Activated gamma-delta T cell treated with anti-CD3 and anti-CD28 coated beads, Interleukin-2, amount 50 U/mL, for 16 hours (primary cell): ENCODE results near the gene GPR89A.
"Not testable (repeated sequence)": the region's sequence is repeated elsewhere in the genome, so short reads cannot be mapped to it uniquely, and the experiment has no call there.

Experiments used
- DNase-seq: peaks from one replicate; pipeline ENCODE4 v3.0.0-alpha.2; 2020; ENCODE audit warnings: low read depth

Gene GPR89A

DNA sequence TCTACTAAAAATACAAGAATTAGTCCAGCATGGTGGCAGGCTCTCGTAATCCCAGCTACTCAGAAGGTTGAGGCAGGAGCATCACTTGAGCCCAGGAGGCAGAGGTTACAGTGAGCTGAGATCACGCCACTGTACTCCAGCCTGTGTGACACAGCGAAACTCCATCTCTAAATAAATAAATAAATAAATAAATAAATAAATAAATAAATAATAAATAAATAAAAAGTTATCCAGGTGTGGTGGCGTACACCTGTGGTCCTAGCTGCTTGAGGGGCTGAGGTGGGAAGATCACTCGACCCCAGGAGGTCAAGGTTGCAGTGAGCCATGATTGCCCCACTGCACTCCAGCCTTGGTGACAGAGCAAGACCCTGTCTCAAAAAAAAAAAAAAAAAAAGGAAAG lies 110.7 kb downstream of the GPR89A start:
- DNase-seq = not testable (repeated sequence)

DNA sequence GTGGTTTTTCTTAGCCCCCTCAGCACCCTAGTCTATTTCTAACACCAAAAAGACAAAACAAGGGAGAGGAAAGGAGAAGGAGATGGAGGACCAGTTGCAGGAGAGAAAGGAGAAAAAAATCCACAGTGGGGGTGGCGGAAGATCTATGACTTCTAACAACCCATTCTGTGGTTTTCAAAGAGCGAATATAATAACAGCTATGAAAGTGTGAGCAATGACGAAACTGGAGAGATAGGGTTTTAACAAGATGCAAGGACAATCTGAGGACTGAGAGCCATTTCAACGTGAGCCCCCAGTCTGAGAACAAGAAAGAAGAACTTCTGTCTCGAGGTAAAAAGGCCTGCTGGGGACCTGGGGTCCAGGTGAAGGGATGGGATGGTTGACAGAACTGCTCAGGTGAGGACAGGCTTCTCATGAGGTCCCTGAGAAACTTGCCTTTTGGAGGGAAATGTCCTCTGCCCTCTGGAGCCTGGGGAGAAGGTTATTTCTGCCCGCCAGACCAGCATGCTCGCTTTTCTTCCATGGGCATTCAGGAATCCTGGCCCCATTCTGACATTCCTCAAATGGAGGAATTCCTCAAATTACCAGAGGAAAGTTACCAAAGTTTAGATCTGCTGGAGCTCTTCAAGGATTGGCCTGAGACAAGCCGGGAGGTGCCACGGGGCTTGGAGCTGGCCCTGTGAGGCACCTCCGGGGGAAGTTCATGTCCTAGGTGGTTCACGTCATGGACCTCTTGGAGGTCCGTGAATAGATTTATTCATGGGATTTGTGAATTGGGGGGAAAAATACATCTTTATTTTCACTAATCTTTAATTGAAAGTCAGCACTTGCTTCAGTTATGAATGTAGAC lies 111.7 kb downstream of the GPR89A start, which contains the start of gene CD160:
TSS of gene CD160 (plus strand) at position 270 of the 850 bp plus-strand sequence. CDS start 8,829 bp downstream, outside the sequence.
- DNase-seq = no peak
